ENCODE data around the gene VPS25. TPM values are rescaled to one million over a fixed set of nuclear protein-coding genes. Genes with fewer than 3 reads are reported as not detected.
"Not testable (repeated sequence)": the region's sequence is repeated elsewhere in the genome, so short reads cannot be mapped to it uniquely, and the experiment has no call there.

The VPS25 gene
- 10 to 100 TPM; 67.8 to 70.5 TPM for total RNA-seq

- peaks cover 29% of the 10 kb centered on the region for H3K36me3 Mint-ChIP-seq (ENCODE audit: low read depth)
- ATAC-seq (peak; percentile 97), DNase-seq (peak; percentile 82)
- ChIA-PET POLR2A (interaction anchor here (0.7 to 2.5 kb wide), 18 partner anchors 9 to 587 kb away, joined by 3 to 21 read pairs (median 5); partner anchors contain the start of genes BECN1, CNTD1, COA3 and MLX), CTCF (interaction anchor here (1.0 to 3.5 kb wide), 9 partner anchors 10 to 225 kb away, joined by 3 to 36 read pairs (median 6); partner anchors contain the start of genes BECN1, PSMC3IP, RETREG3 and RPL27)
- peaks cover 2% of the 10 kb centered on the region for H3K27me3 Mint-ChIP-seq (ENCODE audit: low read depth)
- H3K9me3 Mint-ChIP-seq (ENCODE audit: insufficient read depth), result no peaks in the 10 kb centered on the region
- H3K27ac Mint-ChIP-seq, result peak within 1 kb of the TSS; percentile 99
- peaks cover 34% of the 10 kb centered on the region for H3K4me1 Mint-ChIP-seq (ENCODE audit: low read depth)
- peak within 1 kb of the TSS; percentile 99 for H3K4me3 Mint-ChIP-seq
These were observed at the start of gene VPS25 for GRCh38 chr17:42773290-42774035. Gene VPS25 (plus strand): TSS chr17:42773449. CDS start chr17:42773476, 27 bp downstream.

GRCh38 chr17:42723636-42724035, 49.6 kb upstream of the VPS25 start:
- no peak overlapping the region for H3K27ac Mint-ChIP-seq
- DNase-seq (no peak), ATAC-seq (no peak)
- no peak overlapping the region for H3K4me3 Mint-ChIP-seq
- ChIA-PET POLR2A (no interaction called here), CTCF (no interaction called here)
- peaks cover 49% of the 10 kb centered on the region for H3K36me3 Mint-ChIP-seq (ENCODE audit: low read depth)
- no peaks in the 10 kb centered on the region for H3K9me3 Mint-ChIP-seq (ENCODE audit: insufficient read depth)
- H3K4me1 Mint-ChIP-seq (ENCODE audit: low read depth), result no peaks in the 10 kb centered on the region
- H3K27me3 Mint-ChIP-seq (ENCODE audit: low read depth), result no peaks in the 10 kb centered on the region

DNA sequence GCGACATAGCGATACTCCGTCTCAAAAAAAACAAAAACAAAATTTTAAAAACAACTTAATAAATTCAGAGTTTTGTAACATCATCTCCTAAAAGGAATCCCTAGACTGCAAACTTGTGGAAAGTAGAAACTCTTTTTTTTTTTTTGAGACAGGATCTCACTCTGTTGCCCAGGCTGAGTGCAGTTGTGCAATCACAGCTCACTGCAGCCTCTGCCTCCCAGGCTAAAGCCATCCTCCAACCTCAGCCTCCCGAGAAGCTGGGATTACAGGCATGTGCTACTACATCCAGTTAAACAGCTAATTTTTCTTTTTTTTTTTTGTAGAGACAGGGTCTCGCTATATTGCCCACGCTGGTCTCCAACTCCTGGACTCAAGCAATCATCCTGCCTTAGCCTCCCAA, 48.1 kb upstream of the VPS25 start:
- ATAC-seq (no peak), DNase-seq (no peak)
- H3K9me3 Mint-ChIP-seq (ENCODE audit: insufficient read depth), result no peaks in the 10 kb centered on the region
- H3K27ac Mint-ChIP-seq, result no peak overlapping the region
- no peaks in the 10 kb centered on the region for H3K27me3 Mint-ChIP-seq (ENCODE audit: low read depth)
- H3K4me1 Mint-ChIP-seq (ENCODE audit: low read depth), result no peaks in the 10 kb centered on the region
- ChIA-PET POLR2A (interaction anchor here (0.6 kb wide), 1 partner anchor 62 kb away, joined by 4 read pairs; no protein-coding TSS in a partner anchor), CTCF (interaction anchor here (0.7 to 1.4 kb wide), 3 partner anchors 9 to 147 kb away, joined by 3 to 4 read pairs (median 3); no protein-coding TSS in a partner anchor)
- no peak overlapping the region for H3K4me3 Mint-ChIP-seq
- peaks cover 45% of the 10 kb centered on the region for H3K36me3 Mint-ChIP-seq (ENCODE audit: low read depth)

DNA sequence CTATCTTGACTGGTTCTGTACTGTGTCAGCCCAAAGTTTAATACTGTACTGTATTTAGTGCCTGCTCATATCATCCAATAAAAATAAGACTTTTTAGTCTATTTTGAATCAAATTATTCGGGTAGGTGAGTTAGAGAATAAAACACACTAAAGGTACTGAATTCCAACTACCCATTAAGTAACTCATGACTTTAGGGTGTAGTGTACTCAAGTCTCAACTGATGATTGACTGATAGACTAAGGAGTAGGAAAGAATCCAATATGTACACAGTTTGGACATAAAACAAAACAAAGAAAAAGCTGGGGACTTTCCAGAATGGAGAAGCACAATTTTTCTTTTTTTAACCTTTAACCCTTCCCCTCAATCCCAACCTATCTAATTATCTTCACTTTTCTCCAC, 32.5 kb upstream of the VPS25 start:
- H3K36me3 Mint-ChIP-seq (ENCODE audit: low read depth), result peaks cover 6% of the 10 kb centered on the region
- no peaks in the 10 kb centered on the region for H3K9me3 Mint-ChIP-seq (ENCODE audit: insufficient read depth)
- CTCF ChIA-PET, result interaction anchor here (1.8 kb wide), 1 partner anchor 23 kb away, joined by 4 read pairs; no protein-coding TSS in a partner anchor
- H3K4me1 Mint-ChIP-seq (ENCODE audit: low read depth), result peaks cover 15% of the 10 kb centered on the region
- ATAC-seq (no peak), DNase-seq (no peak)
- peaks cover 3% of the 10 kb centered on the region for H3K27me3 Mint-ChIP-seq (ENCODE audit: low read depth)
- H3K27ac Mint-ChIP-seq, result no peak overlapping the region
- H3K4me3 Mint-ChIP-seq, result no peak overlapping the region
- POLR2A ChIA-PET, result no interaction called here

GRCh38 chr17:42742916-42743315, 30.3 kb upstream of the VPS25 start:
- peaks cover 15% of the 10 kb centered on the region for H3K4me1 Mint-ChIP-seq (ENCODE audit: low read depth)
- ChIA-PET CTCF (interaction anchor here (1.1 kb wide), 1 partner anchor 21 kb away, joined by 3 read pairs; no protein-coding TSS in a partner anchor), POLR2A (interaction anchor here (0.6 kb wide), 2 partner anchors 96 to 329 kb away, joined by 3 read pairs; no protein-coding TSS in a partner anchor)
- not testable (repeated sequence) for H3K4me3 Mint-ChIP-seq; H3K9me3 Mint-ChIP-seq (ENCODE audit: insufficient read depth); ATAC-seq; H3K27ac Mint-ChIP-seq; DNase-seq; H3K36me3 Mint-ChIP-seq (ENCODE audit: low read depth)
- peaks cover 17% of the 10 kb centered on the region for H3K27me3 Mint-ChIP-seq (ENCODE audit: low read depth)

DNA sequence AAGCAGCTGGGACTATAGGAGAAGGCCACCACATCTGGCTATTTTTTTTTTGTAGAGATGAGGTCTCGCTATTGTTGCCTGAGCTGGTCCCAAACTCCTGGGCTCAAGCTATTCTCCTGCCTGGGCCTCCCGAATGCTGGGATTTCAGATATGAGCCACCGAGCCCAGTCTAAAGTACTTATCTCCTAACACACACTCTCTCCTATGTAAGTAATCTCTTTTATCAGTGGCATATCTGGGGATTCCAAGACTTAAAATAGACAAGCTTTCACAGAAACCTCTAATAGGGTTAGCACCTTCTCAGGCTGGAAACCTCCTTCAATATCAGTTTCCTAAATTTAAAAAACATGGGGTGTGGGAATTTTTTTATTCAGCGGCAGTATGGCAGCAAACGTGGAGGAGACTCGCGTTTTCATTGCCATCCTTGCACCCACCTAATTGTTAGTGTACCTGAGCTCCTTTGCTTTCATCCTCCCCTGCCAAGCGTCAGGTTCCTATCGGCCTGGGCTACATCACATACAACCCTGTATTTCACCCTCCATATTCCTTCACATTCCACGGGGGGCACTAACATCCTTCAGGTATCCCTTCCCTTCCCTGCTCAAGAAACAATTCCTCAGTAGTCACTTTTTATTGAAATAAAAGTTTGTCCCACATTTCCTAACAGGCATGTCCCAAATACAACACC, 29.5 kb upstream of the VPS25 start:
- CTCF ChIA-PET, result interaction anchor here (1.1 kb wide), 1 partner anchor 20 kb away, joined by 3 read pairs; no protein-coding TSS in a partner anchor
- no peak for DNase-seq
- POLR2A ChIA-PET, result interaction anchor here (0.6 kb wide), 1 partner anchor 328 kb away, joined by 3 read pairs; no protein-coding TSS in a partner anchor
- H3K4me1 Mint-ChIP-seq (ENCODE audit: low read depth), result peaks cover 15% of the 10 kb centered on the region
- peak overlapping the region; percentile 94 for H3K27ac Mint-ChIP-seq
- H3K9me3 Mint-ChIP-seq (ENCODE audit: insufficient read depth), result no peaks in the 10 kb centered on the region
- no peak for ATAC-seq
- peaks cover 17% of the 10 kb centered on the region for H3K27me3 Mint-ChIP-seq (ENCODE audit: low read depth)
- H3K36me3 Mint-ChIP-seq (ENCODE audit: low read depth), result peaks cover 6% of the 10 kb centered on the region
- H3K4me3 Mint-ChIP-seq, result peak overlapping the region; percentile 96

DNA sequence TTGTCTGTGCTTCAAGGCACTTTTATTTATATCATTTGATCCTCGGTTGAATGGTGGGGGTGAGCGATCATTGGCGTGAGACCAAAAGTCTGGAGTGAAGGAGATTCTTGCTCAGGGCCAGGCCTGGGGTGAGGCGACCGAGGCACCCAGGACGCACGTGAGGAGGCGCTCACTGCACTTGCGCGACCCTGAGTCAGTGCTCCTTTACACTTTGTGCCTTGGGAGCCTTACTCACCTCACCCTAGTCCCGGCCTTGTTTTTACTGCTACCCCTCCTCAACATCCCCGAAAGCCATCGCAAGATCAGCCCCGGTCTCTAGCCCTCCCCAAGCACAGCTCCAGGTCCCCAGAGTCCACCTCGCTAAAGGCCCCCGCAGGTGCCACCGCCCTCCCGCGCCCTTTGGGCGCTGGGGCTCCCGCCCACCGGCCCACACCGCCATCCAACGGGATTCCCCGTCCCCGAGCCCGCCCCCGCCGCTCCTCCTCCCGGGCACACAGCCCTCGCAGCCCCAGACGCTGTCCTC, 28.9 kb upstream of the VPS25 start:
- ChIA-PET CTCF (interaction anchor here (1.1 kb wide), 1 partner anchor 19 kb away, joined by 3 read pairs; no protein-coding TSS in a partner anchor), POLR2A (no interaction called here)
- H3K27me3 Mint-ChIP-seq (ENCODE audit: low read depth), result peaks cover 21% of the 10 kb centered on the region
- no peaks in the 10 kb centered on the region for H3K9me3 Mint-ChIP-seq (ENCODE audit: insufficient read depth)
- peaks cover 6% of the 10 kb centered on the region for H3K36me3 Mint-ChIP-seq (ENCODE audit: low read depth)
- peak overlapping the region; percentile 96 for H3K4me3 Mint-ChIP-seq
- peak overlapping the region; percentile 94 for H3K27ac Mint-ChIP-seq
- DNase-seq, result peak; percentile 65
- H3K4me1 Mint-ChIP-seq (ENCODE audit: low read depth), result peaks cover 15% of the 10 kb centered on the region
- peak; percentile 73 for ATAC-seq

GRCh38 chr17:42744806-42745617, 28.2 kb upstream of the VPS25 start, which contains the start of gene EZH1:
Gene EZH1 (minus strand): TSS chr17:42745040. CDS start chr17:42728941, 16,099 bp downstream.
- Mint-ChIP-seq H3K4me3 (peak within 1 kb of the TSS; percentile 96), H3K27me3 (ENCODE audit: low read depth) (peaks cover 23% of the 10 kb centered on the region), H3K4me1 (ENCODE audit: low read depth) (peaks cover 15% of the 10 kb centered on the region), H3K9me3 (ENCODE audit: insufficient read depth) (no peaks in the 10 kb centered on the region), H3K27ac (peak within 1 kb of the TSS; percentile 94), H3K36me3 (ENCODE audit: low read depth) (peaks cover 6% of the 10 kb centered on the region)
- ChIA-PET CTCF (no interaction called here), POLR2A (no interaction called here)
- ATAC-seq (peak; percentile 95), DNase-seq (peak; percentile 92)

DNA sequence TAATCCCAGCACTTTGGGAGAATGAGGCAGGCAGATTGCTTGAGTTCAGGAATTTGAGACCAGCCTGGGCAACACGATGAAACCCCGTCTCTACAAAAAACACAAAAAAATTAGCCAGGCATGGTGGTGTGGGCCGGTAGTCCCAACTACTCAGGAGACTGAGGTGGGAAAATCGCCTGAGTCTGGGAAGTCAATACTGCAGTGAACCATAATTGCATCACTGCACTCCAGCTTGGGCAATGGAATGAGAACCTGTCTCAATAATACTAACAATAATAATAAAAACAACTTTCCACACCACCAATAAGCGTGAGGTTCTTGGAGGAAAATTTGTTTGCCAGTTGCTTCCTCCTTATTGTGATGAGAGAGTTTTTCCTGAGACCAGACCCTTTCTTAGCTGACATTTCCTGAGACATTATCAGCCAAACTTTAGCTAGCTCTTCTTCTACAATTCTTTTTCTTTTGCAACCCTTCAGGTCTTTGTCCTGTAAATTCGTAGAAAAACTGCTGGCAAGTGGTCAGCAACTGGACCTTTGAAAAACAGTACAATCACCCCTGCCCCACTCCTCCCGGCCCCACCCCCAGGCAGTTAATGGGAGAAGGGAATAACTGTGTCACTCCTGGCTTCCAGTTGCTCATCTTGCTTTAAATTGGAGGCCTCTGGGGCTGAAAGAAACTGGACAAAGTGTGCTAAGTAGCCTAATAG, 24.9 kb upstream of the VPS25 start:
- CTCF ChIA-PET, result interaction anchor here (4.3 kb wide), 1 partner anchor 15 kb away, joined by 22 read pairs; no protein-coding TSS in a partner anchor
- peaks cover 15% of the 10 kb centered on the region for H3K4me1 Mint-ChIP-seq (ENCODE audit: low read depth)
- POLR2A ChIA-PET, result interaction anchor here (0.6 to 2.5 kb wide), 3 partner anchors 12 to 140 kb away, joined by 3 to 7 read pairs (median 3); partner anchors contain the start of gene VPS25
- H3K4me3 Mint-ChIP-seq, result no peak overlapping the region
- no peak for ATAC-seq
- H3K27ac Mint-ChIP-seq, result no peak overlapping the region
- H3K36me3 Mint-ChIP-seq (ENCODE audit: low read depth), result peaks cover 6% of the 10 kb centered on the region
- H3K9me3 Mint-ChIP-seq (ENCODE audit: insufficient read depth), result no peaks in the 10 kb centered on the region
- no peak for DNase-seq
- peaks cover 35% of the 10 kb centered on the region for H3K27me3 Mint-ChIP-seq (ENCODE audit: low read depth)
